Fibroblast of villous mesenchyme (primary cell): ENCODE results near the gene COMMD8. TPM values are rescaled to one million over a fixed set of nuclear protein-coding genes. Genes with fewer than 3 reads are reported as not detected.

Experiments
- DNase-seq: peaks from one replicate; pipeline ENCODE4 v3.0.0-alpha.2; 2010; ENCODE audit warnings: low read depth
- H3K4me3 ChIP-seq: 2 replicates; pipeline ENCODE4 v1.5.1; 2011; ENCODE audit warnings: low read depth, mild to moderate bottlenecking, low read length
- CTCF ChIP-seq: IDR thresholded peaks from 2 replicates; pipeline ENCODE4 v1.5.1; 2012; ENCODE audit warnings: low read depth, mild to moderate bottlenecking, low read length; ENCODE audit not compliant: insufficient read depth
- total RNA-seq: library from RNA; depleted of rRNA; stranded (reverse); fragments of >200 nt; gene quantifications from 2 replicates; pipeline ENCODE4 v1.2.3, GENCODE V29; 2012

The COMMD8 gene
- total RNA-seq: 24.8 and 39.3 TPM in 2 replicates

GRCh38 chr4:47463235-47463956 is at the start of gene COMMD8:
COMMD8 (minus strand) TSS chr4:47463702; CDS start chr4:47463651, 51 bp downstream.
- peak; percentile 32 for TF ChIP-seq CTCF
- peak; percentile 95 for DNase-seq

GRCh38 chr4:47510506-47511143 is 47.1 kb upstream of the COMMD8 start:
- TF ChIP-seq CTCF: peak; percentile 35
- H3K4me3 ChIP-seq: no peak overlapping the region
- DNase-seq: peak; percentile 27

More at GRCh38 chr4:47463235-47463956, at the start of gene COMMD8:
- H3K4me3 ChIP-seq: peak within 1 kb of the TSS; percentile 81

GRCh38 chr4:47505666-47506065 is 42.2 kb upstream of the COMMD8 start:
- DNase-seq: no peak
- no peak overlapping the region for H3K4me3 ChIP-seq
- TF ChIP-seq CTCF: no peak

GRCh38 chr4:47505147-47505546 is 41.6 kb upstream of the COMMD8 start:
- no peak for DNase-seq
- H3K4me3 ChIP-seq: no peak overlapping the region
- TF ChIP-seq CTCF: no peak

GRCh38 chr4:47500776-47501175 is 37.3 kb upstream of the COMMD8 start:
- no peak for TF ChIP-seq CTCF
- H3K4me3 ChIP-seq: no peak overlapping the region
- DNase-seq: no peak

GRCh38 chr4:47499700-47500099 is 36.2 kb upstream of the COMMD8 start:
- TF ChIP-seq CTCF: no peak
- peak; percentile 23 for DNase-seq
- no peak overlapping the region for H3K4me3 ChIP-seq
